ENCODE measurements around the gene CACNB1.
A peak's percentile ranks its signal among the peaks of the same experiment; 100 is the strongest.
"Not testable (repeated sequence)": the region's sequence is repeated elsewhere in the genome, so short reads cannot be mapped to it uniquely, and the experiment has no call there.

CACNB1 gene

DNA sequence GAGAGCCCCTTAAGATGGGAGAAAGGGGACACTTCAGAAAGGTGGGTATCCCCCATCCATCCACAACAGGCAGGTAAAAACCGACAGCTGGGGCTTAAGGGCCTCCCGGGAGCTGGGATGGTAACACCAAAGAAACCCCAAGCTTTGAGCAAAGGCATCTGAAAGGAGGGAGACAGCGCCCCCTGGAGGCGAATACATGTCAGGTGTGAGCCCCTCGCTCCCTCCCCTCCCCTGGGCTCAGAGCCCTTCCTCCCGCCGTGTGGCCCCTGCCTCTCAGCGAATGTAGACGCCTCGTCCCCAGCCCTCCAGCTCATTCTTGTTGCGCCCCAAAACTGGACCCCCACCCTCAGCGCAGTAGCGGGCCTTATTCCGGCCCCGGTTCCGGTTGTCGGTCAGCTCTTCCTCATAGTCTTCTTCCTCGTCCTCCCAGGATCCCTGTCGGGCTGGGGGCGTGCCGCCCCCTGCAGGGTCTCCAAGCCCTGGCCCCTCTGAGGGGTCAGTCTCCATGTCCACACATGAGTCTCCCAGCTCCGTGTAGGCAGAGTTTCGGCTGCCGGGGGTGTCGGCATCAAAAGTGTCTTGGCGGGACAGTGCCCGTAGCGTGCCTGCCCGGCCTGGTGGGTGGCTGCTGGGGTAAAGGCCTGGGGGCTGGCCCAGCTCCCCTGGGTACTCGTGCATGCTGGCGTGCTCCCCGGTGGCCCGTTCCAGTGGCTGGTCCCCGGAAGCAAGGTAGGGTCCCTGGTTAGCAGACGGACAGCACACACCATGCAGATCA, 22.4 kb downstream of the CACNB1 start:
- DNase-seq (ENCODE audit: low spot score) = peak; percentile 51

- DNase-seq (ENCODE audit: low spot score) = no peak
Observed at GRCh38 chr17:39173526-39174274, 23.8 kb downstream of the CACNB1 start.

GRCh38 chr17:39173080-39173479, 24.4 kb downstream of the CACNB1 start:
- DNase-seq (ENCODE audit: low spot score) = no peak

- DNase-seq (ENCODE audit: low spot score) = no peak
Observed at GRCh38 chr17:39171933-39172332, 25.5 kb downstream of the CACNB1 start.

DNA sequence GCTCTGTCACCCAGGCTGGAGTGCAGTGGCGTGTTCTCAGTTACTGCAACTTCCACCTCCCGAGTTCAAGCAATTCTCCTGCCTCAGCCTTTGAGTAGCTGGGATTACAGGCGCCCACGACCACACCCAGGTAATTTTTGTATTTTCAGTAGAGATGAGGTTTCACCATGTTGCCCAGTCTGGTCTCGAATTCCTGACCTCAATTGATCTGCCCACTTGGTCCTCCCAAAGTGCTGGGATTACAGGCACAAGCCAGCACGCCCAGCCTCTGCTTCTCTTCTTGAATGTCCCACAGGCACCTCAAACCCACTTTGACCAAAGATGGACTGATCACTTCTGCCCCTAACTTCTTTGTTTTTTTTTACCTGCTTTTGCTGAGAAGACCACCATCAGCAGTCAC, 26.9 kb downstream of the CACNB1 start:
- DNase-seq (ENCODE audit: low spot score) = no peak

- DNase-seq (ENCODE audit: low spot score) = no peak
Observed at GRCh38 chr17:39170109-39170508, 27.4 kb downstream of the CACNB1 start.

DNA sequence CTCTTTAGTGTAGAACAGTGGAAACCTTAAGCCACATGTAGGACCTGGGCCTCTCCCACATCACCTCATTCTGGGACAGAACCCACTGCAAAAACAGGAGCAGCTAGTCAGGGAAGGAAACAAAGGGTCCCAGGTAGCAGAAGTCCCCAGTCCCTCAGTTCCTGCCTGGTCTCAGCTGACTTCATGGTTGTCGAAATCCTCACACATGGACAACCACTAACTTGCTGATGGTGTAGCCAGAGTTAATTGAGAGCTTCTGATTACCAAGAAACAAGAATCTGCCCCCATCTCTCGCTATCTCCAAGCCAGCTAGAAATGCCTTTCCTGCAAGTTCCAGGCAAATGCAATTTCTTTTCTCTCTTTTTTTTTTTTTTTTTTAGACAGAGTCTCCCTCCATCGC, 28.0 kb downstream of the CACNB1 start:
- DNase-seq (ENCODE audit: low spot score) = no peak

- no peak for DNase-seq (ENCODE audit: low spot score)
Observed at GRCh38 chr17:39169101-39169500, 28.4 kb downstream of the CACNB1 start.

DNA sequence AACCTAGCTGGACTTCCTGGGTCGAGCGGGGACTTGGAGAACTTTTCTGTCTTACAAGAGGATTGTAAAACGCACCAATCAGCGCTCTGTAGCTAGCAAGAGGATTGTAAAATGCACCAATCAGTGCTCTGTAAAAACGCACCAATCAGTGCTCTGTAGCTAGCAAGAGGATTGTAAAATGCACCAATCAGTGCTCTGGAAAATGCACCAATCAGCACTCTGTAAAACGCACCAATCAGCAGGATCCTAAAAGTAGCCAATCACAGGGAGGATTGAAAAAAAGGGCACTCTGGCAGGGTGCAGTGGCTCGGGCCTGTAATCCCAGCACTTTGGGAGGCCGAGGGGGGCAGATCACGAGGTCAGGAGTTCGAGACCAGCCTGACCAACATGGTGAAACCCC, 29.0 kb downstream of the CACNB1 start:
- DNase-seq (ENCODE audit: low spot score) = not testable (repeated sequence)

DNA sequence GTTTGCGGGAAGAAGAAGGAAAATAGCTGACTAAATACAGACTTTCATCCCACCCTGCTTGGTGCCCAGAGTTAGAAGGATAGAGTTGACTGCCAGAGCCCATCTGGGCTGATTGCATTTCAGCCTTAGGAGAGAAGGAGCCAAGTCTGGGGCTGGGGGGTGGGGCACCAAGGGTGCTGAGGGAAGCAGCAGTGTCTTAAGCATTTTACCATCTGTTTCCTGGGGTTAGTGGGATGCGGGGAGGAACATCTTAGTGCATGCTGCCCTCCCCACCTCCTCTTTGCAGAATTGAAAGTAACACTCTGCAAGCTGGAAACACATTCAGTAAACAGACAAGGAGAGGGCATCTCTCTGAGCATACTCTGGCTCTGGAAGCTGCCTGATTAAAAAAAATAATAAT, 30.0 kb downstream of the CACNB1 start:
- no peak for DNase-seq (ENCODE audit: low spot score)

- DNase-seq (ENCODE audit: low spot score) = no peak
Observed at GRCh38 chr17:39166437-39167335, 30.8 kb downstream of the CACNB1 start.

DNA sequence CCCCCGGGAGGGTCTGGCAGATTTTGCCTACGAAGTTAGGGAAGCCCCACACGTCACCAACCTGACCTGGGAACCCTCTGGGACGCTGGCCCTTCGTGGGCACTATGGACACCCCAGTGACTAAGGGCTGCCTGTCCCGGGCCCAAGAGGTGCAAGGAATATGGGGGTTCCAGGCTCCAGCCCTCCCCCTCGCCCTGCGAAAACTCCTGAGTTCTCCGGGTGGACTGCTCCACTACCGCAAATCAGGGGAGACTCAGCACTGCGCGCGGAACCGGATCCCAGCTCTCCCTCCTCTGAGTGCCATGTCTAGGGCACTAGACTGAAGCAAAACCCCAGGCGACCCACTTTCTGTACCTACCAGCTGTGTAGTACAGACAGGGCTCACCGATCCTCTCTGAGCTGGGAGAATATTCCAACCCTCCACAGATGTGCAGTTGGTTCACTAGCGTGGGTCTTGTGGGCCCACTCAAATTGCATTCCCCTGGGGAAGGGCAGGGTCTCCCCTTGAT, 31.6 kb downstream of the CACNB1 start, which contains the start of gene ARL5C:
Gene ARL5C, minus strand, starts transcription at position 321 of the 509 bp plus-strand sequence. CDS start 401 bp downstream, outside the sequence.
- no peak for DNase-seq (ENCODE audit: low spot score)

GRCh38 chr17:39165178-39165840, 32.2 kb downstream of the CACNB1 start:
- no peak for DNase-seq (ENCODE audit: low spot score)

DNA sequence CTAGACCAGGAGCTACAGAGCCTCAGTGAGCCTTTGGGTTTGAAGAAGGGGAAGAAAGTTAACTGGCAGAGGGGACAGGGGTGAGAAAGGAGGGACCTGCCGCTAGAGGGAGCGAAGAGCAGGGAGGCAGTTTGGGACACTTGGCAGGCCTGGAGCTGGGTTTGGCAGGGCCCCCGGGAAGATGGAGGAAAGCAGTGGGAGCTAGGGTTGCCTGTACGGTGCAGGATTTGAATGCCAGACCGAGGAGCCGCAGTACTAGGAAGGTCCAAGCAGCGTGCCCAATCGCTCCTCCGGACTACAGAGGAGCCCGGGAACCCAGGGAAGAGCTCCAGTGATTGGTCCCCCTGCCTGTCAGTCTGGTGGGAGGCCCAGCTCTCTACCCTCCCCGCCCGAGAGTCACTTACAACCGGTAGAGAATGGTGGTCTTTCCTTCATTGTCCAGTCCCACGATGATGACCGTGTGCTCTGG, 32.8 kb downstream of the CACNB1 start:
- DNase-seq (ENCODE audit: low spot score) = peak; percentile 75

- no peak for DNase-seq (ENCODE audit: low spot score)
Observed at GRCh38 chr17:39161962-39162361, 35.5 kb downstream of the CACNB1 start.

- no peak for DNase-seq (ENCODE audit: low spot score)
Observed at GRCh38 chr17:39158623-39159022, 38.8 kb downstream of the CACNB1 start.

GRCh38 chr17:39156491-39156890, 41.0 kb downstream of the CACNB1 start:
- no peak for DNase-seq (ENCODE audit: low spot score)

DNA sequence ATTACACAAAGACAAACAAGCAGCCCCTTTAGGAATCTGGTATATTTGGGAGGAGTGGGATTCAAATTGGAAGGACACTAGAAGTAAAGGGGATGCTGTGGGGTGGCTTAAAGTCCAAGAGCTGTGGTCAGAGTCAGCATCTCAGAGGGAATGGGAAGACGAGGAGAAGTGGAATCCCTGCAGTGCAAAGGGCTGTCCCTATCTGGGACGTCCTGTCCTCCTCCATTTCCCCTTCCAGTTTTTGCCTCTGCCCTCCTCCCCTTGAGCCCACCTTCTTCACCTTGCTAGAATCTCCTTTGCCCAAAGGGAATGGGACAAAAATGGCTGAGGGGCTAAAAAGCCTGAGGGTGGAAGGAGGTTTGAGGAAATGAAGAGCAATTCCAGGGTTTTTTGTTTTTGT, 41.8 kb downstream of the CACNB1 start:
- no peak for DNase-seq (ENCODE audit: low spot score)

DNA sequence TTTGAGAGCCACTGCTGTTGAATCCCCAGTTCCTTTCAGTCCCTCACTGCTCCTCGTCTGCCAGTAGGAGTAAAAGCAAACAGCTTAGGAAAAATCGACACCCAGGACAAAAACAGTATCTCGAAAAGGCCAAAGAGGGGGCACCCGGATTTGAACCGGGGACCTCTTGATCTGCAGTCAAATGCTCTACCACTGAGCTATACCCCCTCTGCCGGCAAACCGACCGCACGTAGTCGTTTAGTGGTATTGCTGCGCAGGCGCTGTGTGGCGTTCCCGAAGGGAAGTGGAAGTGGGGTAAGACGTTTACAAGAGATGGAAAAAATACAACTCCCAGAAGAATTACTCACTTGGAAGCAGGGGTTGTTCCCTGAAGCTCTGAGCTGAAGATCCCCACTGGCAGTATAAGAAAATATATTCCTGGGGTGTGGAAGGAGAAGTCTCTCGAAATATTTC, 43.8 kb downstream of the CACNB1 start:
- DNase-seq (ENCODE audit: low spot score) = peak; percentile 92

DNA sequence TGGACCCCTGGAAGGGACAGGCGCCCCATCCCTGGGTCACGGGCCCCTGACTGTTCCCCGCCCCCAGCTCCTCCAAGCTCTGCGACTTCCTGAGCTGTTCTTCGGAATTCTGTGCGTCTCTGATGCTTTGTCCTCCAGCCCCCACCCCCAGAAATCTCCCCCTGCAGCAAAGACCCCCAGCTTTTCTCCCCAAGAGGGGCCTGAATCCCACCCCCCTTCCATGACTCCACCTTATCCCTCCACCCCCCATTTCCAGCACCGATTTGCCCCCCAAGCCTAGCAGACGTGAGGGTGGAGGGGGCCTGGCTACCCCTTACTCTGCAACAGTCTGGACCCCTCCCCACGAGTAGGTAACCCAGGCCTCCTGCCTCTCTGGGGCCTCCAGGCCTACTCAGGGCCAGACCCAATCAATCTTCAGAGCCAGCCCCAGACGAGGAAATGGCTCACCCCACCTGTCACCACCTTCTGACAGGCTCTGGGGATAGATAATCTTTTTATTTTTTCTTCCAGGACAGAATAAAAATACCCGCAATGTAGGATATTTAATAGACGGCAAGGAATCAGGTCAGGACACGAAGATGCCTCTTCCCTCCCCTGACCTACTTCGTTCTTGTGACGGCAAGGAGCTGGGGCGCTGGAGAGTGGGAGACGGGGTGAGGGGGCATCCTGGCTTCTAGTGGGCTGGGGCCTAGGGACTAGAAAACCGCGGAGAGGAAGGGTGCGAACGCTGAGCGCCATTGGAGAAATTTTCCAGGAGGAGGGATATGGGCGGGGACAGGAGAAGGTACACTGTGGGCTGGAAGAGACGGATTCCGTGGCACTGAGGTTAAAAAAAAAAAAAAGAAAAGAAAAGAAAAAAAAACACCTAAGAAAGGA, 45.3 kb downstream of the CACNB1 start:
- DNase-seq (ENCODE audit: low spot score) = no peak

Data from RKO (cell line).